NCI-H1105 (cell line): Measurements from ENCODE around the gene TMEM123.

Experiments
- DNase-seq: peaks from one replicate; lab custom pipeline; 2025; lab: John Stamatoyannopoulos, UW

The TMEM123 gene

DNA sequence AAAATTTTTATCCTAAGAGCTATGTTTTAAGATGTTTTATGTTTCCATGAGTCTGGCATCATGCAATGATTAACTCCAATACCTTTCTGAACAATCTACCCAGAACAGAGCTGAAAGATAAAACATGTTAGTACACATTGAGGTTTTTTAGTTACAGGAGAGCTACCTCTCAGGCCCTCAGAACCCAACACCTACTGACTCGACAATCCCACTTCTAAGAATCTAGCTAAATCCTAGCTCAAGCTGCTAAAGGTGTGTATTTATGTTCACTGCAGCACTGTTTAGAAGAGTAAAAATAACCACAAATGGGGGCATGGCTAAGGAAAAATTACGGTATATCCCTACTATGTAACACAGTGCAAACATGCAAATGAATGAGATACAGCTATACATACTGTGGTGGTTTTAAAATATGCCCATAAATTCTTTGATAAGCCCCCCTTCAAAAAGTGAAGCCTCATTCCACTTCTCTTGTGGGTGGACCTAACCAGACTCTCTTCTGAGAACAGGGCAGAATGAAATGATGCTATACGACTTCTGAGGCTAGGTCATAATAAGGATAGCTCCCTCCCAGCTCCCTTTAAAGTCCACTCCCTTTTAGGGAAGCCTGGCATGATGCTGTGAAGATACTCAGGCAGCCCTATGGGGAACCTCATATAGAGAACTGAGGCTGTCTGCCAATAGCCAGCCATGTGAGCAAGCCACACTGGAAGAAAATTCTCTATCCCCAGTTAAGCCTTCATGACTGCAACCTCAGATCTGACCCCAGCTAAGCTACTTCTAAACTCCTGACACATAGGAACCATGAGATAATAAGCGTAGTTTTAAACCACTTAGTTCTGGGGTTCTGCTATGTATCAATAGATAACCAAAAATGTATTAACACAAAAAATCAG lies 29.5 kb downstream of the TMEM123 start:
- DNase-seq: no peak

DNA sequence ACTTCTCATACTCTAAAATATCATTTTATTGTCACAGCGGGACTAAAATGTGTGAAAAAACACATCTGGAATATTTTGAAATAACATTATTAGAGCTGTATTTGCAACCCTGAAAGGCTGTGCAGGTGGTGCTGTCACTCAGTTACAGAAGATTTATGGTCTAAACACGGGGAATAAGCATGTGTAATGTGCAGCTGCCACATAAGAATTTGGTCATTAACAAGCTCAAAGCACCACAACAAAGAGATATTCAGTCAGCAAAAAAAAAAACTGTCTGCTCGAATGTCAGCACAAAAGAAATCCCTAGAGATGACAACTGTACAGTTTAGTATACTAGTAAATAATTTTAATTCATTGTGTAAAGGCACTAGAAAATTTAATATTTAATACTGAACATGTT lies 31.3 kb downstream of the TMEM123 start:
- DNase-seq: peak; percentile 87

DNA sequence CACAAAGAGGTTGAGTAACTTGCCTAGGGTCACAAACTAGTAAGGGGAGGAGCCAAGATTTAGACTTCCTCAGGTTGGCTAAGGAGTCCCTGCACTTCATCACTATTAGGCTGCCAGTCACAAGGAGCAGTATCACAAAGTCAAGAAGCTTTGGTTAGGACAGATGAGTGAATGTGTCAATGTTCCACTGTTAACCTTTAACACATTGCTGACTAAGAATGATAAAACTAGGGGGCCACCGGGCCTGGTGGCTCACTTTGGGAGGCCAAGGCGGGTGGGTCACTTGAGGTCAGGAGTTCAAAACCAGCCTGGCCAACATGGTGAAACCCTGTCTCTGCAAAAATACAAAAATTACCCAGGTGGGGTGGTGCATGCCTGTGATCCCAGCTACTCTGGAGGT lies 32.0 kb downstream of the TMEM123 start:
- DNase-seq: no peak

DNA sequence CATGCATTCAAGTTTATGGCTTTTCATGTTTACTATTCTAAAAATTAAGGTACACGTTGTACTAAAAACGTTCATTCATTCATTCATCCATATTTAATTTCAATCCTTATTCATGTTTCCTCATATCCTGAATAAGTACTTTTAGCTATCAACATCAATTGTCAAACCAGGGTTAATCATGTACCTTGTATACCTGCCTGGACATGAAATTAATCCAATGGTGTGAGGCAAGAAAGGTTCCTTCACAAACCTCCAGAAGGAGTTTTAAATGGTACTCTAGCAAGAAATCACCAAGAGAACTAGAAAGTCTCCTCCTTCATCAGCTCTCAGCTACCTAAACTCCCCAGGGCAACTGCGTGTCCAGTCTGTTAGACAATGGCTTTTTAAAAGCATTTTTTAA lies 33.4 kb downstream of the TMEM123 start:
- no peak for DNase-seq

DNA sequence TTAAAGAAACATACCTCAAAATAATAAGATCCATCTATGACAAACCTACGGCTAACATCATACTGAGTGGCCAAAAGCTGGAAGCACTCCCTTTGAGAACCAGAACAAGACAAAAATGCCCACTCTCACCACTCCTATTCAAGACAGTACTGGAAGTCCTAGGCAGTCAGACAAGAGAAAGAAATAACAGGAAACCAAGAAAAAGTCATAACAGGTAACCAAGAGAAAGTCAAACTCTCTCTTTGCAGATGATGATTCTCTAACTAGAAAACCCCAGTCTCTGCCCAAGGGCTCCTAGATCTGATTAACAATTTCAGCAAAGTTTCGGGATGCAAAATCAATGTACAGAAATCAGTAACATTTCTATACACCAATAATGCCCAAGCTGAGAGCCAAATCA lies 35.6 kb downstream of the TMEM123 start:
- DNase-seq: no peak

DNA sequence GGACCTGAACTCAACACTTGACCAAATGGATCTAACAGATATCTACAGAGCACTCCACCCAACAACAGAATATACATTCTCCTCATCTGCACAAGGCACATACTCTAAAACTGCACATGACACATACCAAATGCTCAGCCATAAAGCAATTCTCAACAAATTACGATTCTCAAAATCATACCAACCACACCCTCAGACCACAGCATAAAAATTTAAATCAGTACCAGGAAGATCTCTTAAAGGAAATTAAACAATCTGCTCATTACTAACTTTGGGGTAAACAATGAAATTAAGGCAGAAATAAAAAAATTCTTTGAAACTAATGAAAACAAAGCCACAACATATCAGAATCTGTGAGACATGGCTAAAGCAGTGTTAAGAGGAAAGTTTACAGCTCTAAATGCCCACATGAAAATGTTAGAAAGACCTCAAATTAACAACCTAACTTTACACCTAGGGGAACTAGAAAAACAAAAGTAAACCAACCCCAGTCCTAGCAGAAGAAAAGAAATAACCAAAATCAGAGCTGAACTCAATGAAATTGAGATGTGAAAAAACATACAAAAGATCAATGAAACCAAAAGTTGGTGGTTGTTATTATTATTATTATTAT lies 37.2 kb downstream of the TMEM123 start:
- DNase-seq: no peak

DNA sequence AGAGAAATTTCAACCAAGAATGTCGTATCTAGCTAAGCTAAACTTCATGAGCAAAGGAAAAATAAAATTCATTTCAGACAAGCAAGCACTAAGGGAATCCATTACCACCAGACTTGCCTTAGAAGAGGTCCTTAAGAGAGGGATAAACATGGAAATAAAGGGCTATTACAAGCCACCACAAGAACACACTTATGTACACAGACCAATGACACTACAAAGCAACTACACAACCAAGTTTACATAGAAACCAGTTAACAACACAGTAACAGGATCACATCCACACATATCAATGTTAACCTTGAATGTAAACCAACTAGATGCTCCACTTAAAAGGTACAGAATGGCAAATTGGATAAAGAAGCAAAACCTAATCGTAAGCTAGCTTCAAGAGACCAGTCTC lies 38.0 kb downstream of the TMEM123 start:
- DNase-seq: no peak

DNA sequence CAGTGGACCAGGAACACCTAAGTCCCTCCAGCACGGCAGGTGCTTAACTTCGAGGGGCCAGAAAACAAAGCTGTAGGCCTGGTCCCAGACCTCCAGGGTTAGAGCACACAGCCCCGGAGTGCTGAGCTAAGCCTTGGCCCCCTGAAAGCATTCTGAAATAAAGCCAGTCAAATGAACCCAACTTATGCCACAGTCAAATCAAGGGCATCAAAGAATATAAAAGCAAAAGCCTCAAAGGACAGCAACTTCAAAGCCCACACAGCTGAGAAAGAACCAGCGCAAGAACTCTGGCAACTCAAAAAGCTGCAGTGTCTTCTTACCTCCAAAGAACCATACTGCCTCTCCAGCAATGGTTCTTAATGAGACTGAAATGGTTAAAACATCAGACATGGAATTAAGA lies 39.1 kb downstream of the TMEM123 start:
- DNase-seq: no peak

DNA sequence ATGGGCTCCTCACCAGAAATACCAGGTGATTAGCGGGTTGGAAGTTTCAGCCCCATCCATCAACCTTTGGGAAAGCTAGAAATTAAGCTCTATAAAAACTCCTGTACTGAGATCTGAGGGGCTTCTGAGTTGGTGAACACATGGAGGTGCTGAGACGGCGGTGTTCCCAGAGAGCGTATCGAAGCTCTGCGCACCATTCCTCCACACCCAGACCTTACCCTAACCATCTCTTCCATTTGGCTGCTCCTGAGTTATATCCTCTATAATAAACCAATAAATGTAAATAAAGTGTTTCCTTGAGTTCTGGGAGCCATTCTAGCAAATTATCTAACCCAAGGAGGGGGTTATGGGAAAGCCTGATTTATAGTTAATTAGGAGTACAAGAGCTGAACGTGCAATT lies 41.4 kb downstream of the TMEM123 start:
- DNase-seq: no peak

DNA sequence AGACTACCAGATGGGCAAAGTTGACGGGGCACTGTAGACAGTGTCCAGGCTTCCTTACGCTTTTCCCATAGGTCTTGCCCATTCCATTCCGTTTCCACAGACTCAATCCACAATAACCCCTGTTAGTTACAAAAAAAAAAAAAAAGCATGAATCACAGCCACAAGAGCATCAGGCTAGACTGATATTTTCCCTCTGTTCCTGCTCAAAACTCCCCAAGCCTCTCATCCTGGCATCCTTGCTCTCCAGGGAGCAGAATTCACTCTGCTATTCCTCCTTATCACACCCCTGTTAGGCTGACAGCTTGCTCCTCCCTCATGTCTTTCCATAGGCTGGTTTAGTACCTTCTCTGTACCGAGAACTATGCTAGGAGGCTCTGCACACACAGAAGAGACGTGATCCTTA lies 42.2 kb downstream of the TMEM123 start:
- no peak for DNase-seq

DNA sequence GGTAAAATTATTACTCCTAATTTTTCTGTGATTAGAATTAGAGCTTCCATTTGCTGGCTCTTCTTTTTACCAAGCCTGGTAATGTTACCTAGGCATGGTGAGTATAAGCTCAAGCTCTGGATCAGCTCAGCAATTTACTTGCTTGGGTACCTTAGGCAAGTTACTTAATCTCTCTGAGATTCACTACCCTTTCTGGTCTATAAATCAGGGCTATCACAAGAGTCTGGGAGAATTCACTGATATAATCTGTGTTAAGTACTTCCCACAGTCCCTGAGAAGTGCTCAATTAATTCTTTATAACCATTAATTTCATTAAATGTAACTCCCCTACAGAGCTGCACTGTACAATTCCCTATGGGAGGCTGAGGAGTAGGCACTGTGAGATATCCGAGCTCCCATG lies 44.2 kb downstream of the TMEM123 start:
- no peak for DNase-seq

DNA sequence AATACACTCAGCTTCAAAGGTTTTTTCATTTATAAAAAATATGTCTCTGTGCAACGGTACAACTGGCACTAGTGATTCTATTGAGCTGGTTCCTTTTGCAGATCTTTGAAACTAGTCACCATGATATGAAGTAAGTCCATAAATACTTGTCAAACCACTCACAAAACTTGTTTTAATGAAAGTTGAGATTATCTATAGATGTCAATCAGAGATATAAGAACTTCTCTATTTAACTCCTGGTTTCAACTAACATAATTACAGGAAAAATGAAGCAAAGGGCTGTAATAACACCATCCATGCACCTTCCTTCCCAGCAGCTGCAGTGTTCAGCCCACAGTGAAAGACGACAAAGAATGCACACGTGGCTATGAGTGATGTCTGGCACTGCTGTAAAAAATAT lies 44.7 kb downstream of the TMEM123 start:
- DNase-seq: no peak

DNA sequence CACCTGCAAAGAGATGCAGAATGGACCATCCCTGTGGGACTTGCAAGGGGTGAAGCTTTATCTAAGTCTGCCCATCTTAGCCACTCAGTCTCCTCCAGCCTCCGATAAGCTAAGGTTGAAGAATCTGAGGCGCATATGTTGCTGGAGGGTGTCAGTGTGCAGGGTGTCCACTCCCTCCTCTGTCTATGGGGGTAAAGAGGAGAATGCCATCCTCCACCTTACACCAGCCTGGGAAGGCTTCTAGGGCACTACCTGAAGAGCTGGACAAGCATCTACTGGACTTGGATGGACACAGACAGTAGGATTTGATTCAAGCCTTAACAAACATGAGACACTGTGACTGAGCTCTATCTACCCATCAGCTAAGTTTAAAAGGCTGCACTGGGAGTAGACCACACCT lies 46.5 kb downstream of the TMEM123 start:
- no peak for DNase-seq

DNA sequence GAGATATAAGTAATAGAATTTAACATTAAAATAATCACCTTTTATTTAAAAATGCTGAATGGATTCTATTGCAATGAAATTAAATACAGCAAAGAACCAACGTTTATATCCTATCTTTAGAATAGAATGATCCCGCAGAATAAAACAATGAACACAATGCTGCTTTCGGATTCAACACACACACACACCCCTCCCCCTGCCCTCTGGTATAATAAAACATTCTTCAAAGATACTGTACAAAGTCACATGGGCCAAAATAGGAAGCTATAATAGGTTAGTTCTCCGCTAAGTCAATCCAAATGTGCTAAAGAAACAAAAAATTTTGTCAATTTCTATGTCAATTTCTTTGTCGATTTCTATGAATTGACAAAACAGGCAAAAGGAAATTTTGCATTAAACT lies 47.1 kb downstream of the TMEM123 start:
- DNase-seq: no peak

DNA sequence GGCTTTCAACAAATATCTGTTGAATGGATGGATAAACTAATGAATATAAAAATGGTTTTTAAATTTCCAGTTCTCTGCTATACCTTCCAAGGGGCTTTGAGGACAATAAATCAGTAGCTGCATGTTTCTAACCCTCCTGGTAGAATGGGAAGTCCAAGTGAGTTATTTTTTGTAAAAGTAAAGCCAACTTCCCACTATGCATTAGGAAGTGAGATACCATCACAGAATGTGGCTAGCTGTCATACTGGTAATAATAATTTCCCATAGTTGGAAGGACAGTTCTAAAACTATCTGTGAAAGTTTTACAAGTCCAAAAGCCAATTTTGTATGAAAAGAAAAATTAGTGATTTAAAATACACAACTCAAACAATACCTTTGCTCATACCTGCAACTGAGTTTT lies 50.0 kb downstream of the TMEM123 start:
- no peak for DNase-seq

DNA sequence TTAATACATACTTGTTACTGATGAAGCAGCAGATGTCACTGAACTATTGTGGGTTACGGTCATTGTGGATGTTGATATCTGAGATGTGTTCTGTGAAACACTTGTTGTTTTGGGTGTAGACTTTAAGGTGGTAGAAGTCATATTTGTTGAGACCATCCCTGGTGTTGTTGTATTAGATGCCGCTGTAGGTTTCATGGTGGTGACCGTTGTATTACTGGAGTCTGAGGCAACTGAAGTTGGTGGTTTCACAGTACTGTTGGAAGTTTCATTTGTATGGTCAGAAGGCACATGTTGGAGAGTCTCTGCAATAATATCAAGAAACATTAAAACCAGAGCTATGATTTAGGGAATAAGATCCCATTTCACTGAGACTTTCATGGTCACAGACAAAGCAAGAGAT lies 50.7 kb downstream of the TMEM123 start:
- no peak for DNase-seq

DNA sequence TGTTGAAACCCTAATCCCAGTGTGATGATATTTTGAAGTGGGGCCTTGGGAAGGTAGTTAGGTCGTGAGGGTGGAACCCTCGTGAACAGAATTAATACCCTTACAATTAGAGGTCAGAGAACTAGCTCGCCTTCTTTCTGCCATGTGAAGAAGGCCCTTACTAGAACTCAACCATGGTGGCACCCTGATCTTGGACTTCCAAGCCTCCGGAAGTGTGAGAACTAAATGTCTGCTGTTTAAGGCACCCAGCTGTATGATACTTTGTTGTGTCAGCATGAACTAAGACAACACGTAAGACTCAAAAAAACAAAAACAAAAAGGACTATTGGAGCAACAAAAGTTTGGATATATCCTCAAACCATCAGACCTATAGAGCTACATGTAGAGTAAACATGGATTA lies 52.0 kb downstream of the TMEM123 start:
- no peak for DNase-seq

DNA sequence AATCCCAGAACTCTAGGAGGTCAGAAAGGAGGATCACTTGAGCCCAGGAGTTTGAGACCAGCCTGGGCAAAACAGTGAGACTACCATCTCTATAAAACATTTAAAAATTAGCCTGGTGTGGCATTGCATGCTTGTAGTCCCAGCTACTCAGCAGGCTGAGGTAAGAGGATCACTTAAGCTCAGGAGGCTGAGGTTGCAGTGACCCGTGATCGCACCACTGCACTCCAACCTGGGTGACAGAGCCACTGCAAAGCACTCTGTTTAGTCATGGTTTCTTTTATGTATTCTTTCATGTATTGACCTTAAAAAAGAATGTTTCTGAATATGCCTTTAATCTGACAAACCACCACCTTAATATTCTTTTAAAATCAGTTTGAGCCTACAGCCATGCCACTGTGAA lies 53.4 kb downstream of the TMEM123 start:
- DNase-seq: no peak

DNA sequence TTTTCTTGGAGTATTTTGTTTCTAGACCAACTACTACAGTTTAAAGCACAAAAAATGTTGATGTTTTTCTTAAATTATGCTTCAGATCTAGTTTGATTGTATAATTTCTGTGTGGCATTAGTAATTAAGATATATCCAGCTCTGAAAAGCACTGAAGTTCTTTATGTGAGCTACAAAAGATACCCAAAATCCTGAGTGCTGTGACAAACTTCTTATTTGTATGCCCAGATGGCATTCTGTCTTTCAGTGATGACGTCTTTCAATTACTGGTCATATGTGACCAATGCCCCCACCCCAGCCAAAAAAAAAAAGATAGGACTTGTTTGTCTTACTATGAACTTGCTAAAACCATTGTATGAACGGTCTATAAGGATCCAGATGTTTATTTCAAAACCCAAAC lies 54.3 kb downstream of the TMEM123 start:
- no peak for DNase-seq

DNA sequence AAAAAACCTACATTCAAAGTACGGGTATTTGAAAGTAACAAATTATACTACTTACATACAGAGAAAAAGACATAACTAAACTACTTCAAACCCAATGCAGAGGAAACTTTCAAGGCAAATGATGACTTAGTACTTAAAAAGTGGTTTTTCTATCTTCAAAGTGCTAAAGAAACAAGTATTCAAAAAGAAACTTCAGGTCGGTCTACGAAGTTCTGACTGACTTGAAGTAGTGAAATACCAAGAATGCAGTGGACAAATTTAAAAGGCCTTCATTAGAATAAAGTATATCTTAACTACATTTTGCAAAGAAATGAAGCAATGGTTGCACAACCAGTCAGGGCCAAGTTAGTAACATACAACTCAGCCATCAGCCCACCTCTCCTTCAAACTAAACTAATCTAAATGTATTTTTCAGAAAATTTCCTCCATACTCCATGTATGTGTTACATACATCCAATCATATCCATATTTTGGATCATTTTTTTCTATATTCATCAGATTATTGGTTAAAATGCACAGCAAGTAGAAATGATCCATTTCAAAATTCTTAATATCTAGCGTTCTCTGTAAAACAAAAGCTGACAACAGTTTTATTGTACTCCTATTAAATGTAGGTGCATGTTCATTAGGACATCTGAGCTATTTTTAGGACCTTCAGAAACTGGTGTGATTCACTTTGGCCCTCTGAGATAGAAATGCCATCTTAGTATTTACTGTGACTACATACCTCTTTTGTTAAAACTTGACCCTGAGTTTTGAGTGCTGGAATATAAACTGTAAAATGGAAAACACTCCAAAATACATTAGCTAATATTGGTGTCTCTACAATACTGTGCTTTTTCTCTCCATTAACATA lies 55.6 kb downstream of the TMEM123 start:
- DNase-seq: no peak

DNA sequence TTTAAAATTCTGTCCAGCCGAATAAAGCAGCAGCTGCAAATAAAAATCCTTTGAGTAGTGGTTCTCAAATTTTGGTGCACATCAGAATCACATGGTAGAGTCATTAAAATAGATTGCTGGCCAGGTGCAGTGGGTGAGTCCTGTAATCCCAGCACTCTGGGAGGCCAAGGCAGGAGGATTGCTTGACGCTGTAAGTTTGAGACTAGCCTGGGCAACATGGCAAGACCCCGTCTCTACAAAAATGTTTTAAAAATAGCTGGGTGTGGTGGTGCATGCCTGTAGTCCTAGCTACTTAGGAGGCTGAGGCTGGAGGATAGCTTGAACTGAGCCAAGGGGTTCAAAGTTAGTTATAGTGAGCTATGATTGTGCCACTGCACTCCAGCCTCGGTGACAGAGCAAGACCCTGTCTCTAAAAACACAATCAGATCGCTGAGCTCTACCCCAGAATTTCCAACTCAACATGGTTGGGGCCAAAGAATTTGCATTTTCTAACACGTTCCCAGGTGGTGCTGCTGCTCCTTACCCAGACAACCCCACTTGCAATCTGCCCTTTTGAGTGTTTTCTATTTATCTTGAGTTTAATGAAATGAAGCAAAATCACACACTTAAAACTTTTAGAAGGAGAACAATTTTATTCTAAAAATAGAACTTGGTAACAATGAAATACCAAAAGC lies 56.7 kb downstream of the TMEM123 start:
- DNase-seq: no peak

DNA sequence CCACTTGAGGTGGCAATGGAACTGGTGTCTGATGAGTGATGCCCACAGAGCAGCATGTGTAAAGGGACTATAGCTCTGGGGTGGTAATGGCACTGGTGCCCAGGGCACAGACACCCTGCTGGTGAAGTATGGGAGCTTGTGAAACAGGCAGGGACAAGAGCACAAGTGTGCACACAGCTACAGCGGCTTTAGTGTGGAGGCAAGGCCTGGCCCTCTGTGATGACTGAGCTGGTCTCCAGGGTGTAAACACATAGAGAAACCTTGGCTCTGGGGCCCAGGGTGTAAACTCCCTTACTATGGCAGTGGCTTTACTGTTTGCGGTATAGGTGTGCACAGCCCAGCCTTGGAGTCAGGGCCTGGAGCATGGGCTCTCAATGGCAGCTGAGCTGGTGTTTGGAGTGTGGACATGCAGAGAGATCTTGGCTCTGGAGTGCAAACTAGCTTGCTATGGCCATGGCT lies 59.3 kb downstream of the TMEM123 start:
- no peak for DNase-seq
